Glomerular endothelial cell (primary cell): ENCODE data around the gene SLC1A2. TPM values are rescaled to one million over a fixed set of nuclear protein-coding genes. Genes with fewer than 3 reads are reported as not detected.

Source experiments
- DNase-seq: peaks from one replicate; pipeline ENCODE4 v3.0.0-alpha.2; 2011; ENCODE audit warnings: low read depth, low spot score; ENCODE audit errors: extremely low read depth
- total RNA-seq: library from RNA; depleted of rRNA; stranded (reverse); fragments of >200 nt; gene quantifications from 2 replicates; pipeline ENCODE4 v1.2.3, GENCODE V29; 2015

Gene SLC1A2
- total RNA-seq, 1 donor from 2014 or later, result not detected

DNA sequence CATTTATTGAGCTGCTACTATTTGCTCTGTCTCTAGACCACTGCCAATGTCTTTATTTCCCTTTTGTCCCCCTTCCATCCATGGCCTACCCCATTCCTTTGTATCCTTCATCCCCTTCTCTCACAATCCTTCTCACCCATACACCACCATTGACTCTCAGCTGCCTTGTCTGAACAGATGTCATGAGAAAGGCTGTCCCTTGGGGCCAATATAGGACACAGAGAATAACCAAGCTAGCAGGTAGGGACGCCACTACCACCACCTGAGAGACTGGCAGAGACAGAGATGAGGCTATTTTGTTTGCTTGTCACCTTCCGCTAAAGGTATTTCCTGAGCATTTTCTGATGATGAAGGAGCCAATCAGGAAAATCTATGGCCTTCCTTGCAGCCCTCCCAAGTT lies 141.5 kb downstream of the SLC1A2 start:
- DNase-seq, result no peak

GRCh38 chr11:35276396-35277145 lies 142.8 kb downstream of the SLC1A2 start:
- DNase-seq, result no peak

DNA sequence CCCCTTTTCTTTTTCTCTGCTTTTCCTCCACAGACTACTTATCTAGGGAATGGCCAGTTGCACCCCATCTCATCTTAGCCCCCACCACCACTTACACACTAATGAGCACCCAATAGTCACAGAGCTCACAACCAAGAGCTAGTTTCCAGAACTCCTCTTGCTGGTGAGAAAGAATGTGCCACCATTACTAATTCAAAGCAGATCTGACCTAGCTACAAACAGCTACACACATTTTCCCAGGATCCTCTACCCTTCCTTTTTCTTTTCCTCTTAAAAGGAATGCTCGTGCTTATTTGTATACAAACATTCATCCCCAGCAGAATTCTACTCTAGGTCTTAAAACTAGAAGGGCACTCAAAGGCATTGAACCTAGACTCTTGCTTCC lies 143.6 kb downstream of the SLC1A2 start:
- DNase-seq, result no peak

- DNase-seq, result no peak
These were observed 144.2 kb downstream of the SLC1A2 start for GRCh38 chr11:35274909-35275785.

DNA sequence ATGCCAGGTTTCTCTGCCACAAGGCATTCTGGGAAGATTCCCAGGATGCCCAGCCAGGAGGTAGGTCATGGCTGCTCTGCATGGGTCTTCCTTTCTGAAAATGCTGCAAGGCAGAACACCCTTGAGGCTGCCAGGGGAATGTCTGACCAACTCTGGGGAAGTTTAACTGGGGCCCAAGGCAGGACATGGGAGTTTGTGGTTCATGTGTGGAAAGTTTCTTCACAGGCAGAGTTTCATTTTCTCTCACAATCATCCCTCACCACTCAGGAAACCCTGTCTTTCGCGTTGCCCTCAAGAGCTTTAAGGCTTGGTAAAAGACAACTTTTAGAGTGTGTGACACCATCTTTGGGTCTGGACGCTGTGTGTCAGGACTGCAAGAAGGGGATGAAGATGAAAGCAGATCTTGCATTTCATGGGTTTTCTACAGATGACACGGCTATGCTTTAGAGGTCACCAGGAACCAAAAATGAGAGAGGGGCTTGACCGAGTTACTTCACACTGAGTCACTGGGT lies 146.9 kb downstream of the SLC1A2 start:
- DNase-seq, result no peak

DNA sequence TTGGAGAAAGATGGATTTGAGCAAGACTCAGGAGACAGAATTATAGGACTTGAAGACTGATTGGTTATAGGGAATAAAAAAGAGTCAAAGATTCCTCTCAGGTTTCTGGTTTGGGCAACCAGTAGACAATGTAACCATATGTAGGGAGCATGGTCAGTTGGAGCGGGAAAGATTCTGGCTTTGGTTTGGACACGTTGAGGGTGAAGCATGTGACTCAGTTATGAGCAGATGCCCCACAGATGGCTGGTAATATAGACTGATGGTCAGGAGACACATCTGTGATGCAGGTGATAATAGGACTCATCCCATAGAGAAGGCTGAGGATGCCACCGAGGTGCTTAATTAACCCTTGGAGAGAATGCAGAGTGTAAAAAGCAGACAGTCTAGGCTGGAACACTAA lies 148.3 kb downstream of the SLC1A2 start:
- no peak for DNase-seq

DNA sequence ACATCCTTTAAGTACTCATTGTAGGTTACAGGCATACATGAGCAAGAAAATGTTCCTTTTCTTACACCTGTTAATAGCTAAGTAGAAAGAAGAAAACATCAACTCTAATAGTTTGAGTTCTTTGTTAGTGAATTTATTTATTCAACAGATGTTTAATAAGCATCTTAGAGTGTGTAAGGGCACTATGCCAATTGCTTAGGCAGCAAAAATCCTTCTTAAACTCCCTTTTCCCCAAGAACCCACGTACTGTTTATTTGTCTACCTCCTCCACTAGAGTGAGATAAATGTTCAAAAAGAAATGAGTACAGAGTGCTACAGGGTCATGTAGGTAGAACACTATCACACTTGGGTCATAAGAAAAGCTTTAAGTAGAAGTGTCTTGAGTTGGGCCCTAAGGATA lies 149.0 kb downstream of the SLC1A2 start:
- no peak for DNase-seq

GRCh38 chr11:35267504-35267903 lies 151.9 kb downstream of the SLC1A2 start:
- no peak for DNase-seq

DNA sequence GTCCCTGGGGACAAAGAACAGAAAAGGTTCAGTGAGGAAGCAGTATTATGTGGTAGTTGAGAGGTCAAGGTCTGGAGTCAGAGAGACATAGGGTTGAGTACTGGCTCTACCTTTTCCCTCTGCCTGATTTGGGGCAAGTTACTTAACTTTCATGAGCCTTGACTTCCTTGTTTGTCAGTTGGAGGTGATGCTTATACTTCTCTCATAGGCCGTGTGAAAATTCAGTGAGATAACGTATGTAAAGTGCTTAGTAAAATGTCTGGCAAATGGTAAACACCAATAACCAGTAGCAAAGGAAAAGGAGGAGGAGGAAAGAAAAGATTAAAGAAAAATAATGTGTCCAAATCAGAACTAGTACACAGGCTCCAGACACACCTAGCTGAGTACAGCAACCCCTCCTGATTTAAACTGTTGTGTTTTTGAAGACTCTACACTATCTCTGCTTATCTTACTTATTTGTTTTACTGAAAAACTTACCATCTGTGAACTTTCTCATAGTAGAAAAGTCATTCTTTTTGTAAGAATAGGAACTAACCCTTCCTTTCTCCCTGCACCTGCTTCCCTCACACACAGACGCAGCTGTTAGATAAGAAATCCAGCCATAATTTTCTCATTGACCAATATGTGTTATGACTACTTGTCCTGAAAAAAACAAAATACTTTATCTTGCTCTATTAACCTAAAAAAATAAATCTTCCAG lies 153.5 kb downstream of the SLC1A2 start:
- DNase-seq, result no peak

- no peak for DNase-seq
These were observed 156.6 kb downstream of the SLC1A2 start for GRCh38 chr11:35262735-35263134.

GRCh38 chr11:35262056-35262455 lies 157.3 kb downstream of the SLC1A2 start:
- DNase-seq, result no peak

GRCh38 chr11:35261197-35261596 lies 158.2 kb downstream of the SLC1A2 start:
- no peak for DNase-seq

- DNase-seq, result no peak
These were observed 158.9 kb downstream of the SLC1A2 start for GRCh38 chr11:35260342-35260985.

GRCh38 chr11:35259529-35259928 lies 159.8 kb downstream of the SLC1A2 start:
- no peak for DNase-seq

DNA sequence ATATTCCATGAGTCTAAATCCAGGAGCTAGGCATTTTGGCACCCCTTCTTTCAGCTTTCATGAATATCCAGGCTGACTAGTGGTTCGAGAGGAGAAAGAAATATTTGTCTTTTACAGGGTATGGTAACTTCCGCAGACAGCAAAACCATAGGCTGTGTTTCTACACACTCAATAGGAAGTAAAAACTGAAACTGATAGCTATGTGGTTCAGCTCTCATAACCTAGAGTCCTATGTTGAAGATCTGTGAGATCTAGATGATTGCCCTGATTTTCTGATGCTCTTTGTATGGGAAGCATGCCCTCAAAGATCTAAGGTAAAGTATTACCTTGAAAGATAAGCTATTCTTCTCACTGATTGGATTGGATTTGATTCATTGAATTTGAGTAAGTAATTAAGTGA lies 162.1 kb downstream of the SLC1A2 start:
- DNase-seq, result no peak

- no peak for DNase-seq
These were observed 163.1 kb downstream of the SLC1A2 start for GRCh38 chr11:35256296-35256695.

DNA sequence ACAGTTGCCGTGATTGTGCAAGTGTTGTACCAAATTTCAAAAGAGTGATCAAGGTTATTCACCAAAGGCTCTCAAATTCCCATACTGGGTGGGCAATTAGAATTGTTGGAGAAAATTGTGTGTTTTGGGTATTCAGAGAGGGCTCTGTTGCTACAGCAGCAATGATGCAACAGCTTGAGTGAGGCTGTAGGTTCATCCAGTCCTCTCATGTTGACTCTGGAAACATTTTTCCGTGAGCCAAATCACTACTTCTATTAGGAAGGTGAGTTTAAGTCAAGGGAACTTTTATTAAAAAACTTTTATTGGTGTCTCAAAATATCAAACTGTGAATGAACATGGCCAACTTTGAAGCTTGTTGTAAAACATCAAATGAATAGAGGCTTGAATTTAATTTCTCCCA lies 163.8 kb downstream of the SLC1A2 start:
- no peak for DNase-seq

- DNase-seq, result no peak
These were observed 166.1 kb downstream of the SLC1A2 start for GRCh38 chr11:35253237-35253636.

DNA sequence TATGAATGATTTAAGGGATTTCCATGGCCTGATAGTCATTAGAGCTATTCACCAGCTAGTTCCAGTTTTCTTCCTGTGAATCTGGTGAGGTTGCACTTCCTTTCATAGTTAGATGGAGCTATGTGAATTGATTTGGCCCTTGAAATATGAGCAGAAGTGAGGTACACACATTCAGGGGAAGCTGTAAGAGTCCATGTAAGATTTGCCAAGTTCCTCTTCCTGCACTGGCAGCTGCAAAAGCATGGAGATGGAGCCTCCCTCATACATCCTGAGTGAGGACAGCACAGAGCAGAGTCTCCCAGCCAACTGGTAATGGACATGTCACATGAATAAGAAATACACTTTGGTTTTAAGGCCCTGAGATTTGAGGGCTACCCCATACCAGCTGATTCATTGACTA lies 168.7 kb downstream of the SLC1A2 start:
- no peak for DNase-seq

GRCh38 chr11:35250192-35250591 lies 169.2 kb downstream of the SLC1A2 start:
- no peak for DNase-seq
